Hepatocyte (in vitro differentiated cells): ENCODE measurements around the gene FAM222B. TPM values are rescaled to one million over a fixed set of nuclear protein-coding genes. Genes with fewer than 3 reads are reported as not detected.

ENCODE experiments used
- DNase-seq: peaks from one replicate; pipeline ENCODE4 v3.0.0-alpha.2; 2016; ENCODE audit warnings: low spot score
- H2AFZ ChIP-seq: fragments of 200-600 bp; sonication (generic); 2 replicates; pipeline ENCODE4 v1.6.0; 2016; ENCODE audit warnings: antibody characterized with exemption, mild to moderate bottlenecking
- H3K27ac ChIP-seq: fragments of 200-600 bp; sonication (generic); 2 replicates; pipeline ENCODE4 v1.5.1; 2016; ENCODE audit warnings: mild to moderate bottlenecking
- H3K27me3 ChIP-seq: fragments of 200-600 bp; sonication (generic); 2 replicates; pipeline ENCODE4 v1.6.1; 2016
- H3K36me3 ChIP-seq: fragments of 200-600 bp; sonication (generic); replicated peaks from 2 replicates; pipeline ENCODE4 v1.5.1; 2016; ENCODE audit warnings: low read depth; ENCODE audit not compliant: insufficient read depth
- H3K4me1 ChIP-seq: fragments of 200-600 bp; sonication (generic); 2 replicates; pipeline ENCODE4 v1.5.1; 2016; ENCODE audit warnings: mild to moderate bottlenecking, moderate library complexity; ENCODE audit not compliant: insufficient read depth
- H3K4me2 ChIP-seq: fragments of 200-600 bp; sonication (generic); 2 replicates; pipeline ENCODE4 v1.6.0; 2016
- H3K4me3 ChIP-seq: fragments of 200-600 bp; sonication (generic); 2 replicates; pipeline ENCODE4 v1.5.1; 2016; ENCODE audit warnings: mild to moderate bottlenecking
- H3K79me2 ChIP-seq: fragments of 200-600 bp; sonication (generic); 2 replicates; pipeline ENCODE4 v1.6.0; 2017; ENCODE audit warnings: mild to moderate bottlenecking
- H3K9me2 ChIP-seq: fragments of 200-600 bp; sonication (generic); replicated peaks from 2 replicates; pipeline ENCODE4 v1.6.0; 2017; ENCODE audit warnings: mild to moderate bottlenecking; ENCODE audit not compliant: insufficient read depth
- H3K9me3 ChIP-seq: fragments of 200-600 bp; sonication (generic); 2 replicates; pipeline ENCODE4 v1.5.1; 2016; ENCODE audit warnings: low read depth, mild to moderate bottlenecking
- H4K20me1 ChIP-seq: fragments of 200-600 bp; sonication (generic); 2 replicates; pipeline ENCODE4 v1.6.0; 2016; ENCODE audit warnings: mild to moderate bottlenecking; ENCODE audit not compliant: insufficient read depth, poor library complexity, severe bottlenecking
- EZH2 ChIP-seq: fragments of 200-600 bp; sonication (generic); IDR thresholded peaks from 2 replicates; pipeline ENCODE4 v1.6.1; 2016; ENCODE audit warnings: antibody characterized with exemption, mild to moderate bottlenecking, borderline replicate concordance
- EZH2phosphoT487 ChIP-seq: fragments of 200-600 bp; sonication (generic); IDR thresholded peaks from one replicate; pipeline ENCODE4 v1.6.1; 2018; ENCODE audit warnings: antibody characterized with exemption, mild to moderate bottlenecking, low read depth, moderate library complexity; ENCODE audit not compliant: unreplicated experiment, severe bottlenecking
- WGBS: methylation state at CpG from one replicate; pipeline ENCODE4 v1.1.6; 2016; ENCODE audit warnings: low lambda C conversion rate; ENCODE audit errors: missing lambda C conversion rate; 5-methylcytosine and 5-hydroxymethylcytosine counted together
- polyA plus RNA-seq: library from polyadenylated mRNA; unstranded; fragments of >200 nt; fragmentation: Nextera tagmentation; extraction: Ambion mirVana; gene quantifications from 2 replicates; pipeline ENCODE4 v1.2.1, GENCODE V29; 2016
- total RNA-seq: library from RNA; depleted of rRNA; stranded (reverse); fragments of >200 nt; gene quantifications from 2 replicates; pipeline ENCODE4 v1.2.3, GENCODE V29; 2014
- TF ChIP-seq, protein P1 (sequence below): fragments of 200-600 bp; sonication (generic); IDR thresholded peaks from 2 replicates; pipeline ENCODE4 v1.5.1; 2016; ENCODE audit warnings: antibody characterized with exemption, mild to moderate bottlenecking; ENCODE audit not compliant: poor library complexity

FAM222B gene
- total and polyA plus RNA-seq, 2 experiments from 2014 or later: 7.9 to 36.0 TPM

DNA sequence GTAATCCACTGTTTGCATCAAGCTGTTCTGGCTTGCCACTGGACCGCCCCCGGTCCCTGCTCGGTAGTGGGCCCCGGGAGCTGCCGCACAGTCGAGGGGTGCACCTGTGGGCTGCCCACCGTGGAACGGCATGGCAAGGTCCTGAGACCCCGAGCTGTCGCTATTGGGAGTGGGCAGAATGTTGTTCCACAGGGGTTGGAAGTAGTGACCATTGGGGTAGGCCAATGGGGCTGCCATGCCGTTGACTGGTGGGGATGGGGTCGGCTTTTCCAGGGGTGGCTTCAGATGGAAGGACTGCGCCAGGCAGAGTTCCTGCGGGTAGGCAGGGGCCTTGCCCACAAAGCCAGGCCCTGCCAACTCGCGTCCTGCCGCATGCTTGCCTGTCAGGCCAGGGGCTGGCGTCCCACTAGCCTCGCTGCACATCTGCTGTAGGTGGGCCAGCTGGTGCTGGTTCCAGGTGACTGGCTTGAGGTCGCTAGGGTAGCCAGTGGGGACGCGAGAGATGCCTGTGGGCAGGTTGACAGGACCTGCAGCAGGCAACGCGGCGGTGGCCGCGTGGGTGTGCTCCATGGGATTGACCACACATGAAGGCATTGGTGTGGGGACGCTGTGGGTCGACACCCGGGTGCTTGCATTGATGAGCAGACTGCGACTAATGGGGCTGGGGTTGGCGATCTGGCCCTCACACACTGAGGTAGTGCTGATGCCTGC, 84.0 kb downstream of the FAM222B start:
- no peaks in the 10 kb centered on the region for H3K27me3 ChIP-seq
- peaks cover 4% of the 10 kb centered on the region for H4K20me1 ChIP-seq
- no peak for DNase-seq
- no peaks in the 10 kb centered on the region for H3K9me3 ChIP-seq
- no peaks in the 10 kb centered on the region for H3K4me1 ChIP-seq
- H3K79me2 ChIP-seq: peaks cover 23% of the 10 kb centered on the region
- TF ChIP-seq EZH2 (no peak), EZH2phosphoT487 (no peak)
- TF ChIP-seq, protein P1, sequence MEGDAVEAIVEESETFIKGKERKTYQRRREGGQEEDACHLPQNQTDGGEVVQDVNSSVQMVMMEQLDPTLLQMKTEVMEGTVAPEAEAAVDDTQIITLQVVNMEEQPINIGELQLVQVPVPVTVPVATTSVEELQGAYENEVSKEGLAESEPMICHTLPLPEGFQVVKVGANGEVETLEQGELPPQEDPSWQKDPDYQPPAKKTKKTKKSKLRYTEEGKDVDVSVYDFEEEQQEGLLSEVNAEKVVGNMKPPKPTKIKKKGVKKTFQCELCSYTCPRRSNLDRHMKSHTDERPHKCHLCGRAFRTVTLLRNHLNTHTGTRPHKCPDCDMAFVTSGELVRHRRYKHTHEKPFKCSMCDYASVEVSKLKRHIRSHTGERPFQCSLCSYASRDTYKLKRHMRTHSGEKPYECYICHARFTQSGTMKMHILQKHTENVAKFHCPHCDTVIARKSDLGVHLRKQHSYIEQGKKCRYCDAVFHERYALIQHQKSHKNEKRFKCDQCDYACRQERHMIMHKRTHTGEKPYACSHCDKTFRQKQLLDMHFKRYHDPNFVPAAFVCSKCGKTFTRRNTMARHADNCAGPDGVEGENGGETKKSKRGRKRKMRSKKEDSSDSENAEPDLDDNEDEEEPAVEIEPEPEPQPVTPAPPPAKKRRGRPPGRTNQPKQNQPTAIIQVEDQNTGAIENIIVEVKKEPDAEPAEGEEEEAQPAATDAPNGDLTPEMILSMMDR: no peak
- H3K4me2 ChIP-seq: no peak overlapping the region
- H3K27ac ChIP-seq: no peak overlapping the region
- no peaks in the 10 kb centered on the region for H3K36me3 ChIP-seq
- no peak overlapping the region for H2AFZ ChIP-seq
- 99% methylated on average over 32 of the region's 32 CpGs for WGBS
- H3K4me3 ChIP-seq: no peak overlapping the region
- no peaks in the 10 kb centered on the region for H3K9me2 ChIP-seq

DNA sequence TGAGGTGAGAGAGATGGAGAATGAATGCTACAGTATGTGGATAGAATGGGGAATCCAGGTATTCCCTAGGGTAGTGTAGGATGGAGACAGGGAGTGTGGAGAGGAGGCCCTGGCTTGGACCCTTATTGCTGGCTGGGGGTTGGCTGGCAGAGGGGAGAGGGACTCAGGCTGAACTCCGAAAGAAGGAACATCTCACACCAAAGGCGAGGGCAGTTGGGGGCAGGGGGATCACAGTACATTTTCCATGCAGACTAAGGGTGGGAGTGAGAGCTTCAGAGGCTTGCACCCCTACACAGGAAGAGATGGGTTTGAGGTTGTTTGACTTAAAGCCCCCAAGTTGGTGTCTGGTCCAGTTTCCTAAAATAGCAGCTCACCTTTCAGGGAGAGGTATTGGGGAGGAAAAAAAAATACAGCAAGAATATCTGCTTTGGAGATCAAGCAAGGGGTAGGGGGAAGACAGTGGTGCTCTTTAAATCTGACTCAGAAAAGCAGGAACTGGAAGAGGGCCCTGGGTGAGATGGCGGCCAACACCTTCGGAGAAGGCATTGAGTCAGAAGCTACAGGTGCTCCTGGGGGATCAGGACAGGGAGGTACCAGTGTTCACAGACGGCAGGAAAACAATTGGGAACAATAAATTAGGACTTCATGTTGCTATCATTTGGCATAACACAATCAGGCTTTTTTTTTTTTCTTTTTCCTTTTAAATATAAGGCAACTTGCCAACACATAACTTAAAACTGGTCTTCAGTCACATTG, 86.4 kb downstream of the FAM222B start:
- DNase-seq: no peak
- H3K36me3 ChIP-seq: no peaks in the 10 kb centered on the region
- no peaks in the 10 kb centered on the region for H3K27me3 ChIP-seq
- peaks cover 14% of the 10 kb centered on the region for H3K79me2 ChIP-seq
- 97% methylated on average over 5 of the region's 5 CpGs for WGBS
- H3K9me2 ChIP-seq: no peaks in the 10 kb centered on the region
- no peak overlapping the region for H3K27ac ChIP-seq
- H3K9me3 ChIP-seq: no peaks in the 10 kb centered on the region
- TF ChIP-seq, protein P1: no peak
- TF ChIP-seq EZH2phosphoT487: no peak
- TF ChIP-seq EZH2: no peak
- no peak overlapping the region for H2AFZ ChIP-seq
- peaks cover 4% of the 10 kb centered on the region for H4K20me1 ChIP-seq
- H3K4me2 ChIP-seq: no peak overlapping the region
- H3K4me3 ChIP-seq: no peak overlapping the region
- H3K4me1 ChIP-seq: no peaks in the 10 kb centered on the region

DNA sequence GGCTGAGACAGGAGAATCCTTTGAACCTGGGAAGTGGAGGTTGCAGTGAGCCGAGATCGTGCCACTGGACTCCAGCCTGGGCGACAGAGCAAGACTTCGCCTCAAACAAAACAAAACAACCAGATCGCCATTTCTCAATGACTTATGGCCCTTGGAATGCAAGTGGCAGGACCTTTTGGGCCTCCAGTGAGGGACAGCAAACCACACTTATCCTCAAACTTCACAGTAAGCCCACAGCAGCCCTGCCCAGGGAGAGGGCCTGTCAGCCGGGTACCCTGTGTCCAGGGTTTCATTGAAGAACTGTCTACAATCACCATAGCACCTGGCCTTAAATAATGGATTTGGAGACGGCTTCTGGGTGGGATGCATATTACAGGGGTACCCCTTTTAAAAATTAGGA, 87.1 kb downstream of the FAM222B start:
- TF ChIP-seq EZH2phosphoT487 (no peak), EZH2 (no peak)
- TF ChIP-seq, protein P1: no peak
- Histone ChIP-seq H3K9me2 (no peaks in the 10 kb centered on the region), H3K4me1 (no peaks in the 10 kb centered on the region), H3K4me3 (no peak overlapping the region), H3K36me3 (no peaks in the 10 kb centered on the region), H4K20me1 (peaks cover 10% of the 10 kb centered on the region), H2AFZ (no peak overlapping the region), H3K9me3 (no peaks in the 10 kb centered on the region), H3K27me3 (no peaks in the 10 kb centered on the region), H3K4me2 (no peak overlapping the region), H3K79me2 (peaks cover 17% of the 10 kb centered on the region), H3K27ac (no peak overlapping the region)
- no peak for DNase-seq
- 93% methylated on average over 7 of the region's 7 CpGs for WGBS
